ENCODE data around the gene TPPP2. TPM values are rescaled to one million over a fixed set of nuclear protein-coding genes. Genes with fewer than 3 reads are reported as not detected.

Gene TPPP2
- total and polyA plus RNA-seq, 10 of the 15 experiments (the other 5 are each of a cell fraction or from before 2014, with no cell fraction given) = not detected

GRCh38 chr14:21072781-21073339 lies 42.8 kb downstream of the TPPP2 start:
- no peak for TF ChIP-seq ATF3 (IDR thresholded peaks at IDR 0.05; ENCODE audit: borderline replicate concordance, extremely low read depth, low read depth, low read length)
- no peak for TF ChIP-seq IRF4 (IDR thresholded peaks at IDR 0.05; ENCODE audit: low read depth, low read length)
- no peak for TF ChIP-seq MYC (IDR thresholded peaks at IDR 0.05; ENCODE audit: insufficient read depth, insufficient read length, insufficient replicate concordance, low read length, severe bottlenecking)
- no peak for TF ChIP-seq KAT2A (conservative IDR thresholded peaks at IDR 0.05; ENCODE audit: control insufficient read depth, low read depth, low read length)
- 80% methylated on average over 9 of the region's 9 CpGs for WGBS (ENCODE audit: insufficient coverage, insufficient replicate concordance, low lambda C conversion rate, missing lambda C conversion rate)
- BruUV-seq (replicated peaks) = no TSS peak
- CTCF ChIA-PET = interaction anchor here (0.8 to 5.6 kb wide), 5 partner anchors 19 to 65 kb away, joined by 3 to 100 read pairs (median 10); partner anchors contain the start of gene TMEM253
- Histone ChIP-seq H3K4me3 (no peak overlapping the region), H3K9ac (ENCODE audit: control insufficient read depth, insufficient read depth, low read length) (no peak overlapping the region), H2AFZ (ENCODE audit: control insufficient read depth, low read depth, low read length) (no peak overlapping the region), H4K20me1 (ENCODE audit: control insufficient read depth, insufficient read depth) (no peaks in the 10 kb centered on the region), H3K4me1 (ENCODE audit: control insufficient read depth, insufficient read depth, low read length) (peaks cover 29% of the 10 kb centered on the region), H3K27ac (ENCODE audit: control insufficient read depth, insufficient read depth) (no peak overlapping the region), H3K4me2 (ENCODE audit: control insufficient read depth, insufficient read depth) (no peak overlapping the region), H3K79me2 (ENCODE audit: control insufficient read depth, insufficient read depth, low read length) (no peaks in the 10 kb centered on the region), H3K9me3 (replicated peaks; ENCODE audit: control insufficient read depth, insufficient read depth, low read length) (no peaks in the 10 kb centered on the region), H3K27me3 (replicated peaks in 1 of 2; ENCODE audit: control insufficient read depth in 2 of 2, insufficient read depth in 2 of 2, low read length in 1 of 2) (peaks cover 9 to 20% of the 10 kb centered on the region in 2 experiments), H3K36me3 (ENCODE audit: control insufficient read depth in 2 of 2, insufficient read depth in 2 of 2, low read length in 1 of 2) (no peaks in the 10 kb centered on the region)
- ATAC-seq (no peak), DNase-seq (ENCODE audit: low read depth, low spot score) (no peak), FAIRE-seq (no peak)
- SMC1A ChIA-PET (ENCODE audit: uncharacterized antibody, unreplicated experiment) = interaction anchor here (0.9 to 3.1 kb wide), 3 partner anchors 11 to 31 kb away, joined by 3 to 30 read pairs (median 9); no protein-coding TSS in a partner anchor
- in situ Hi-C loops (cut with MboI) = no loop called here
- RAD21 ChIA-PET (ENCODE audit: unreplicated experiment) = interaction anchor here (2.5 to 3.0 kb wide), 2 partner anchors 23 to 31 kb away, joined by 13 to 42 read pairs; no protein-coding TSS in a partner anchor
- POLR2A ChIA-PET = no interaction called here
- intact Hi-C loops (cut with micrococcal nuclease; ENCODE audit: unreplicated experiment) = no loop called here

- 44% methylated on average over 9 of the region's 9 CpGs for WGBS (ENCODE audit: insufficient coverage, insufficient replicate concordance, low lambda C conversion rate, missing lambda C conversion rate)
- H3K79me2 ChIP-seq (ENCODE audit: control insufficient read depth, insufficient read depth, low read length) = no peaks in the 10 kb centered on the region
- DNase-seq (ENCODE audit: low read depth, low spot score) (no peak), FAIRE-seq (no peak), ATAC-seq (no peak)
- CTCF ChIA-PET = interaction anchor here (0.6 to 5.6 kb wide), 4 partner anchors 14 to 69 kb away, joined by 3 to 100 read pairs (median 6); partner anchors contain the start of gene TMEM253
- H3K36me3 ChIP-seq (ENCODE audit: control insufficient read depth in 2 of 2, insufficient read depth in 2 of 2, low read length in 1 of 2) = no peaks in the 10 kb centered on the region
- in situ Hi-C loops (cut with MboI) (no loop called here), intact Hi-C loops (cut with micrococcal nuclease; ENCODE audit: unreplicated experiment) (no loop called here)
- peaks cover 27% of the 10 kb centered on the region for H3K4me1 ChIP-seq (ENCODE audit: control insufficient read depth, insufficient read depth, low read length)
- no peak overlapping the region for H3K9ac ChIP-seq (ENCODE audit: control insufficient read depth, insufficient read depth, low read length)
- H2AFZ ChIP-seq (ENCODE audit: control insufficient read depth, low read depth, low read length) = no peak overlapping the region
- peaks cover 8 to 18% of the 10 kb centered on the region in 2 experiments for H3K27me3 ChIP-seq (replicated peaks in 1 of 2; ENCODE audit: control insufficient read depth in 2 of 2, insufficient read depth in 2 of 2, low read length in 1 of 2)
- no peaks in the 10 kb centered on the region for H4K20me1 ChIP-seq (ENCODE audit: control insufficient read depth, insufficient read depth)
- H3K27ac ChIP-seq (ENCODE audit: control insufficient read depth, insufficient read depth) = no peak overlapping the region
- BruUV-seq (replicated peaks) = no TSS peak
- SMC1A ChIA-PET (ENCODE audit: uncharacterized antibody, unreplicated experiment) = no interaction called here
- RAD21 ChIA-PET (ENCODE audit: unreplicated experiment) = no interaction called here
- no peak overlapping the region for H3K4me2 ChIP-seq (ENCODE audit: control insufficient read depth, insufficient read depth)
- no peak overlapping the region for H3K4me3 ChIP-seq
- no peaks in the 10 kb centered on the region for H3K9me3 ChIP-seq (replicated peaks; ENCODE audit: control insufficient read depth, insufficient read depth, low read length)
- POLR2A ChIA-PET = interaction anchor here (0.5 kb wide), 1 partner anchor 58 kb away, joined by 7 read pairs; no protein-coding TSS in a partner anchor
- TF ChIP-seq, protein P1, sequence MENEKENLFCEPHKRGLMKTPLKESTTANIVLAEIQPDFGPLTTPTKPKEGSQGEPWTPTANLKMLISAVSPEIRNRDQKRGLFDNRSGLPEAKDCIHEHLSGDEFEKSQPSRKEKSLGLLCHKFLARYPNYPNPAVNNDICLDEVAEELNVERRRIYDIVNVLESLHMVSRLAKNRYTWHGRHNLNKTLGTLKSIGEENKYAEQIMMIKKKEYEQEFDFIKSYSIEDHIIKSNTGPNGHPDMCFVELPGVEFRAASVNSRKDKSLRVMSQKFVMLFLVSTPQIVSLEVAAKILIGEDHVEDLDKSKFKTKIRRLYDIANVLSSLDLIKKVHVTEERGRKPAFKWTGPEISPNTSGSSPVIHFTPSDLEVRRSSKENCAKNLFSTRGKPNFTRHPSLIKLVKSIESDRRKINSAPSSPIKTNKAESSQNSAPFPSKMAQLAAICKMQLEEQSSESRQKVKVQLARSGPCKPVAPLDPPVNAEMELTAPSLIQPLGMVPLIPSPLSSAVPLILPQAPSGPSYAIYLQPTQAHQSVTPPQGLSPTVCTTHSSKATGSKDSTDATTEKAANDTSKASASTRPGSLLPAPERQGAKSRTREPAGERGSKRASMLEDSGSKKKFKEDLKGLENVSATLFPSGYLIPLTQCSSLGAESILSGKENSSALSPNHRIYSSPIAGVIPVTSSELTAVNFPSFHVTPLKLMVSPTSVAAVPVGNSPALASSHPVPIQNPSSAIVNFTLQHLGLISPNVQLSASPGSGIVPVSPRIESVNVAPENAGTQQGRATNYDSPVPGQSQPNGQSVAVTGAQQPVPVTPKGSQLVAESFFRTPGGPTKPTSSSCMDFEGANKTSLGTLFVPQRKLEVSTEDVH (IDR thresholded peaks at IDR 0.05; ENCODE audit: low read depth, partially characterized antibody) = no peak
- TF ChIP-seq FOXM1 (IDR thresholded peaks at IDR 0.05; ENCODE audit: low read depth, low read length) = no peak
- TF ChIP-seq RAD21 (IDR thresholded peaks at IDR 0.05; ENCODE audit: insufficient read depth, low read depth, low read length) = no peak
- no peak for TF ChIP-seq PAX5 (IDR thresholded peaks at IDR 0.05; ENCODE audit: borderline replicate concordance, low read depth, low read length)
- TF ChIP-seq, protein P2, sequence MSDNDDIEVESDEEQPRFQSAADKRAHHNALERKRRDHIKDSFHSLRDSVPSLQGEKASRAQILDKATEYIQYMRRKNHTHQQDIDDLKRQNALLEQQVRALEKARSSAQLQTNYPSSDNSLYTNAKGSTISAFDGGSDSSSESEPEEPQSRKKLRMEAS (IDR thresholded peaks at IDR 0.05; ENCODE audit: low read depth, low read length) = no peak
- no peak for TF ChIP-seq TBL1XR1 (IDR thresholded peaks at IDR 0.05; ENCODE audit: low read depth, low read length)
- no peak for TF ChIP-seq ATF3 (IDR thresholded peaks at IDR 0.05; ENCODE audit: borderline replicate concordance, extremely low read depth, low read depth, low read length)
- TF ChIP-seq BCL11A (IDR thresholded peaks at IDR 0.05; ENCODE audit: low read depth, low read length) = no peak
- no peak for TF ChIP-seq ETV6 (conservative IDR thresholded peaks at IDR 0.05 in 1 of 2, IDR thresholded peaks at IDR 0.05 in 1 of 2; ENCODE audit: borderline replicate concordance in 1 of 2, low read depth in 1 of 2)
These were observed 43.9 kb downstream of the TPPP2 start for GRCh38 chr14:21073921-21074320.

All from GM12878 (cell line).